ENCODE data around the gene CALU.

GRCh38 chr7:128811631-128812430, 72.7 kb downstream of the CALU start:
- TF ChIP-seq CTCF (IDR thresholded peaks at IDR 0.05) (no peak), EP300 (IDR thresholded peaks at IDR 0.05) (no peak), POLR2A (IDR thresholded peaks at IDR 0.05; ENCODE audit: low read depth) (no peak)
